Left cardiac atrium (tissue), 4 donors: ENCODE measurements around the gene PLCL1. TPM values are rescaled to one million over a fixed set of nuclear protein-coding genes. Genes with fewer than 3 reads are reported as not detected.

Experiments used
- ATAC-seq, 2 donors: fragments of 200-7000 bp; cut with Tn5 transposase; one replicate each; pipeline ENCODE4 v1.9.1; 2020; ENCODE audit warnings: mild to moderate bottlenecking in 2 of 2, moderate library complexity in 2 of 2
- DNase-seq: peaks from one replicate; pipeline ENCODE4 v3.0.0-alpha.2; 2020
- intact Hi-C, 2 donors: fragments of 100-400 bp; cut with DNase I; formaldehyde crosslinking; loops; one replicate each; pipeline versions ENCODE4 v1.14.1 to v1.15.1; 2022 to 2023
- total RNA-seq, 2 donors: library from RNA; stranded (reverse); fragmentation: NEBNext Ultra II Directional; extraction: Animal tissue kit (Norgen Biotek cat#: 25700); gene quantifications; one replicate each; pipeline ENCODE4 v1.2.1, GENCODE V29; 2021
- donor health status: DM: no; HTN: yes; CAD: no.
- donor health status: DM: no; HTN: yes; CAD: no; lungs with severe emphysema.
- donor health status: DM: yes; HTN: yes; CAD: no.
- donor health status: Dilated cardiomyopathy.

Gene PLCL1
- total RNA-seq, 2 donors from 2014 or later, result 17.7 to 19.1 TPM

- DNase-seq (no peak), ATAC-seq (no peak)
- intact Hi-C loops, result no loop called here
Measured at GRCh38 chr2:197846777-197847176, 42.4 kb downstream of the PLCL1 start.

- intact Hi-C loops, result no loop called here
- ATAC-seq (peak in 1 of 2 donors; percentile 64), DNase-seq (no peak)
Measured at GRCh38 chr2:197847651-197848401, 43.4 kb downstream of the PLCL1 start.

- no peak for DNase-seq
- intact Hi-C loops, result no loop called here
- ATAC-seq, result no peak
Measured at GRCh38 chr2:197848602-197849001, 44.2 kb downstream of the PLCL1 start.

GRCh38 chr2:197850882-197851450 is 46.6 kb downstream of the PLCL1 start:
- DNase-seq (no peak), ATAC-seq (no peak)
- intact Hi-C loops, result no loop called here

GRCh38 chr2:197851451-197851850 is 47.1 kb downstream of the PLCL1 start:
- DNase-seq, result no peak
- intact Hi-C loops, result no loop called here
- ATAC-seq, result peak in 1 of 2 donors; percentile 33

GRCh38 chr2:197852108-197852507 is 47.7 kb downstream of the PLCL1 start:
- DNase-seq (no peak), ATAC-seq (peak; percentile 30 to 60)
- intact Hi-C loops, result no loop called here

- no peak for DNase-seq
- intact Hi-C loops, result no loop called here
- ATAC-seq, result no peak
Measured at GRCh38 chr2:197853549-197853948, 49.2 kb downstream of the PLCL1 start.

GRCh38 chr2:197857476-197858107 is 53.2 kb downstream of the PLCL1 start:
- intact Hi-C loops, result no loop called here
- ATAC-seq (no peak), DNase-seq (no peak)

- ATAC-seq, result no peak
- intact Hi-C loops, result no loop called here
- no peak for DNase-seq
Measured at GRCh38 chr2:197858607-197859140, 54.3 kb downstream of the PLCL1 start.

GRCh38 chr2:197862246-197862955 is 58.0 kb downstream of the PLCL1 start:
- ATAC-seq (no peak), DNase-seq (no peak)
- intact Hi-C loops, result no loop called here

- DNase-seq (no peak), ATAC-seq (no peak)
- intact Hi-C loops, result no loop called here
Measured at GRCh38 chr2:197863744-197864143, 59.4 kb downstream of the PLCL1 start.

- ATAC-seq, result peak in 1 of 2 donors; percentile 22
- intact Hi-C loops, result no loop called here
Measured at GRCh38 chr2:197866455-197866854, 62.1 kb downstream of the PLCL1 start.

GRCh38 chr2:197867033-197867432 is 62.6 kb downstream of the PLCL1 start:
- DNase-seq (no peak), ATAC-seq (no peak)
- intact Hi-C loops, result no loop called here

More at GRCh38 chr2:197866455-197866854, 62.1 kb downstream of the PLCL1 start:
- no peak for DNase-seq

- DNase-seq, result no peak
- ATAC-seq, result peak in 1 of 2 donors; percentile 60
Measured at GRCh38 chr2:197867624-197868023, 63.2 kb downstream of the PLCL1 start.

GRCh38 chr2:197868206-197868605 is 63.8 kb downstream of the PLCL1 start:
- intact Hi-C loops, result no loop called here
- ATAC-seq, result no peak

More at GRCh38 chr2:197867624-197868023, 63.2 kb downstream of the PLCL1 start:
- intact Hi-C loops, result no loop called here

GRCh38 chr2:197869041-197869440 is 64.6 kb downstream of the PLCL1 start:
- intact Hi-C loops, result no loop called here
- ATAC-seq (no peak), DNase-seq (no peak)

More at GRCh38 chr2:197868206-197868605, 63.8 kb downstream of the PLCL1 start:
- DNase-seq, result no peak

- intact Hi-C loops, result no loop called here
- peak; percentile 41 to 42 for ATAC-seq
- DNase-seq, result no peak
Measured at GRCh38 chr2:197869501-197870111, 65.2 kb downstream of the PLCL1 start.

GRCh38 chr2:197870137-197870536 is 65.7 kb downstream of the PLCL1 start:
- intact Hi-C loops, result no loop called here

More at GRCh38 chr2:197870137-197870536, 65.7 kb downstream of the PLCL1 start:
- DNase-seq, result no peak
- ATAC-seq, result no peak
